Measurements from ENCODE around the gene MRPL55.
A peak's percentile ranks its signal among the peaks of the same experiment; 100 is the strongest.

The MRPL55 gene

DNA sequence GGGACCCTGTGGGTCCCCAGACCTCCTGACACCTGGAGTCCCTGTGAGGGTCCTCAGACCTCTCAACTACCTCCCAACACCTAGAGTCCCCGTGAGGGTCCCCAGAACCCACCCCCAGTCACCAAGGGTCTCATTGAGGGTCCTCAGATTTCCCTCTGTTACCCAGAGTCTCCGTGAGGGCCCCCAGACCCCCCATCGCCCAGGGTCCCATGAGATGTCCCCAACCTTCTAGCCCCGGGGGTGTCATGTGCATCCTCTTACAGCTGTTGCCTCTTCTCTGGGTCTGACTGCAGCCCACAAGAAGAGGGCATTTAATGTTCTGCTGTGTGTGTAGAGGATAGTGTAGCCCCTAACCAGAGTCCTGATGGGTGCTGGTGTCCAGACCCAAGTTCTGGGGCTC is 38.7 kb upstream of the MRPL55 start:
- no peak for DNase-seq

DNA sequence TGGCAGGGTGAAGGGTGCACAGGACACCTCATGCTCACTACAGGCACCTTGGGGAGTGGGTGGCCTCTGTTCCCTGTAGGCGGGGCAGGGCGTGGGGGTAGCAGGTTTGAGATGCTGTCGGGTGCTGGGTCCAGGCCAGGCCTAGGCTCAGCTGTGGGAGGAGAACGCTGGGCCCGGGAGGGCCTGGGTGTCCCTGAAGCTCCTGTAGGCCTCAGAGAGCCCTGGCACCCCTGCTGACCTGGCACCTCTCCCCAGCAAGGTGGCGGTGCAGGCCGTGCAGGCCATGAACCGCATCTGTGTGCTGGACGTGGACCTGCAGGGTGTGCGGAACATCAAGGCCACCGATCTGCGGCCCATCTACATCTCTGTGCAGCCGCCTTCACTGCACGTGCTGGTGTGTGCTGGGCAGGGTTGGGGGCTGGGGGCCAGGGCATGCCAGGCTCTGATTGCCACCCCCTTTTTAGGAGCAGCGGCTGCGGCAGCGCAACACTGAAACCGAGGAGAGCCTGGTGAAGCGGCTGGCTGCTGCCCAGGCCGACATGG is 38.1 kb upstream of the MRPL55 start:
- no peak for DNase-seq

DNA sequence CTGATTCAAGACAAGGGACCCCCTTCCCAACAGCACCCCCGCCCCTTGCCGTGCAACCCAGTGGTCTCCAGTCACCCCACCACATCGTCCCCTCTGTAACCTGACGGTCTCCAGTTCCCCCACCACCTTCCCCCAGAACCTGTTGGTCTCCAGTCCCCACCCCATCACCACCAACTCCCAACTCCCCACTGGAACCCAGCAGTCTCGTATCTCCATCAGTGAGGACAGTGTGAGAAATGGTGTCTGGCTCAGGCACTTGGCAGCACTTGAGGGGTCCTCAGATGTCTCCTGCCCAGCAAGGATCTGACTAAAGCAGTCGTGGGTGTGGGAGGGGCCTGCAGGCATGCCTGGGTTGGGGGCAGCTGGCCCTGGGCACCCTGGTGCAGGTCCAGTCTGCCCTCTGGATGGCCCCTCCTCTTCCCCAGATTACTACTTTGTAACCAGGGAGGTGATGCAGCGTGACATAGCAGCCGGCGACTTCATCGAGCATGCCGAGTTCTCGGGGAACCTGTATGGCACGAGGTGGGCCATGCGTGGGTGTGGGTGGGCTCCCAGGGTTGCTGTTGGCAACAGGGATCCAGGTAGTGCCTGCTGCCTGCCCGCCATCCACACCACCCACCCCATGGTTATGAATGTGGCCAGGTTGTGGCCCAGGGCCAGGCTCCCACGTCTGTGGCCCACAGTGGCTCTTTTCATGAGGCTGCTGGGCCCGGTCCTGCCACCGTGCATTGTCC is 37.5 kb upstream of the MRPL55 start:
- no peak for DNase-seq

DNA sequence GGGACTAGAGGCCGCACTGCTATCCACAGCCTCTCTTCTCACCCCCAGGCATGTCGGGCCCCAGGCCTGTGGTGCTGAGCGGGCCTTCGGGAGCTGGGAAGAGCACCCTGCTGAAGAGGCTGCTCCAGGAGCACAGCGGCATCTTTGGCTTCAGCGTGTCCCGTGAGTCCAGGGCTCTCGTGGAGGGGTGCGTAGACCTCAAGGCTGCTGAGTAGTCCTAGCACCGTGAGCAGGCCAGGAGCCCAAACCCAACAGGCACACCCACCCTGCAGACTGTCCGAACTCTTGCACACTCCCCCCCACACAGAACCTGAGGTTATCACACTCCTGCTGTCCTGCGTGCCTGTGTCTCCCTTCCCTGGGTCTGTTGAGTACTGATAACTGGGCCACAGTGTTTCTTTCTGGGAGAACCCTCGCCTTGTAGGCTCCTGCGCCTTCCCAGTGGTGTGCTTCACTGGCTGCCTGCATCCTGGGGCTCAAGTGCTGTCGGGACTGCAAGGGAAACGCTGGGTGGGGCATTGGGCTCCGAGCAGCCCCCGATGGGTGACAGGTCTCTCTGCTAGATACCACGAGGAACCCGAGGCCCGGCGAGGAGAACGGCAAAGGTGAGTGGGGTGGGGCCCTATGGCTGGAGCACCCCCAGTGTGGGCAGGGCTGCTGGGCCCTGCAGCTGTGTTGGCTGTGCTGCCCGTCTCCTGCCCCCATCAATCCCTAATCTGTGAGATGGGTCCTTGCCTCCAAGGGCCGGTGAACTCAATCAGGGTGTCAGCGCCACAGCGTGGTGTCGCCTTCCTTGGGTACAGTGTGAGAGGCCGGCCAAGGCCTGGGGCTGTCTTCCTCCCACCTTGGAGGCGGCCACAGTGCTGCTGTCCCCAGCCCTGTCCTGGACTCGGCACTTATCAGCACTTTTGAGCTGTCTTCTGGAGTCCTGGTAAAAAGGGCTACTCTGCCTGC is 36.6 kb upstream of the MRPL55 start:
- no peak for DNase-seq

DNA sequence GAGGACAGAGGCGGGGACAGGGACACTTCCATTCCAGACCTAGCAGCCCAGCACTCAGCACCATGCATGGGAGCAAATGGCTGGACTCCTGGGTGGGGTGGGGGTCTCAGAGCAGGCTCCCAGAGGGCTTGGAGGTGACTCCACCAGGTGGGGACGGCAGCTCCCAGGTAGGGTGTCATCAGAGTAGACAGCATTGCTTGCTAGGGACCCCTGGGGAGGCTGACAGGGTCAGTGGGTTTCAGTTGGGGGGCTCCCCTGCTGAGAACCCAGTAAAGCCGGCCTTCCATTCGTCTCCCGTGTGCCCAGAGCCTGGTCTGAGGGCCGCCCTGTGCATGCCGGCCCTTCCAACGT is 35.9 kb upstream of the MRPL55 start:
- DNase-seq: no peak

DNA sequence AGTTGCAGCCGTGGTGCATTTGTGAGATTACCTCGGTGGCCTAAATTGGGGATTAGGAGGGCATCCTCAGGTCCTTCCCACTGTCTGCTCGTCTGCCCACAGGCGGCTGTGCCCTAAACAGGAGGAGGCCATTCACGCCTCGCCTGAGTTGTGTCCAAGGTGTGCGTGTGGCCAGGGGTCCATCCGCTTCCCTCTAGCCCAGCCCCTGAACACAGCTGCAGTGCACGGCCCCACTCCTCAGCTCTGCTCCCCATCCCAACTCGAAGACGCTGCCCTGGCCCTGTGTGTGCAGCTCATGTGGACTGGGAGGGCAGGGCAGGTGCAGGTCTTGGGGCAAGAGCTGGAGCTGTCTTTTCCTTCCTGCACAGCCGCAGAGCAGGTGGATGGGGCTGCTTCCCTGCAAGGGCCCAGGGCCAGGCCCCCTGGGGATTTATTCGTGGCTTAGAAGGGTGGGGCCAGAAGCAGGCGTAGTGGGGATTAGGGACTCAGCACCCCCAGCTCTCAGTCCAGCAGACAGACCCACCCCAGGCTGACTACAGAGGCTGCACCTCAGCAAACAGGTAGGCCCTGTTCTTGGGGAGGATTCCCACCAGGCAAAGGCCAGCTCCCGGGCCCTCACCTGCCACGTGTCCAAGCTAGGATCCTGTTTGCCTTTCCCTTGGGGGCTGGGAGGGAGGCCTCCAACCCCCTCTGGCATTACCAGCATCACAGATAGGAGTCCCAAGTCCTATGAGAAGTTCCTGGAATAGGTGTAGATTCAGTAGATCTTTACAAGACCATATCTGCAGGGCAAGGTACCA is 35.3 kb upstream of the MRPL55 start:
- DNase-seq: no peak

DNA sequence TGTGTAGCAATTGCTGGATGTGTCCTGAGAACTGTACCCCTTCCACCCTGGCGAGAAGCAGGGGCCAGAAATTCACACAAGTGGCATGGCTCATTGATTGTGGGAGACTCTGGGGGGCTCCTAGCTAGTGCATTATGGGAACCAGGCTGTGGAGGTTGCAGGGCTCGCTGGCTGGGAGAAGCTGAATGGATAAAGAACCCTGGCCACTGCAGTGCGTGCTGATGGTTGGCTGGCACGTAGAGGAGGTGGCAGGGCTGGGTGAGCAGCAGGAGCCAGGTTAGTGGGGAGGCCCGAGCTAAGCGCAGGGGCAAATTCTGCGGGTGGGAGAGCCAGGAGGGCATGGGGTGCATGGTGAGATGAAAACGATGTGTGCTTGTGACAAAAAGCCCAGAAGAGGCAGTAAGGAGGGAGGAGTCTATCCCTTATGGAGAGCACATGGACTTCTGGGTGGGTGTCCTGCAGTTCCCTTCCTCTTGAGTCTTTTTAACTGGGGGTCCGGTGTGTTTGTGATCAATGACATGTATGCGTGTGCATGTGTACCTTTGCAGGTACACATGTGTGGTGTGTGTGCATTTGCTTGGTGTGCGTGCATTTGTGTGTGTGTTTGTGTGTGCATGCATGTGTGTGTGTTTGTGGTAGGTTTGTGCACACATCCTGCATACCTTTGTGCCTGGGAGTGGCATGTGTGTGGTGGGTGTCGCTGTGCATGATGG is 34.5 kb upstream of the MRPL55 start:
- no peak for DNase-seq

DNA sequence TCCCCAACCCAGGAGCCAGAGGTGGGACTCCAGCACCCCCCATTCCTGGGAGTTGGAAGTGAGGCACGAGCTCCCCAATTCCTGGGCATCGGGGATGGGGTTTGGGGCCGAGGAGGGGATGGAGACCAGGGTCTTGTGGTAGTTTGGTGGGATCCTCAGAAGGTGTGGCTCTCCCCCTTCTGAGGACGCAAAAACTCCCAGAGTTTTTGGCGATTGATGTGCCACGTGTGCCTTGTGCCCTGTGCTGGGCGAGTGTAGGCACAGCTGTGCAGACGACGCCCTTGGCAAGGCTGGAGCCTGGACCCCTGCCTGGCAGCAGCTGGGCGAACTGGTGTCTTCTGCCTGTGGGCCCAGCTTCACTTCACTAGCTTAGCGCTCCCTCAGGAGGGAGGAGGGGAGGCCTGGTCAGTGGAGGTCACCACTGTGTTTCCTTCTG is 33.6 kb upstream of the MRPL55 start:
- no peak for DNase-seq

DNA sequence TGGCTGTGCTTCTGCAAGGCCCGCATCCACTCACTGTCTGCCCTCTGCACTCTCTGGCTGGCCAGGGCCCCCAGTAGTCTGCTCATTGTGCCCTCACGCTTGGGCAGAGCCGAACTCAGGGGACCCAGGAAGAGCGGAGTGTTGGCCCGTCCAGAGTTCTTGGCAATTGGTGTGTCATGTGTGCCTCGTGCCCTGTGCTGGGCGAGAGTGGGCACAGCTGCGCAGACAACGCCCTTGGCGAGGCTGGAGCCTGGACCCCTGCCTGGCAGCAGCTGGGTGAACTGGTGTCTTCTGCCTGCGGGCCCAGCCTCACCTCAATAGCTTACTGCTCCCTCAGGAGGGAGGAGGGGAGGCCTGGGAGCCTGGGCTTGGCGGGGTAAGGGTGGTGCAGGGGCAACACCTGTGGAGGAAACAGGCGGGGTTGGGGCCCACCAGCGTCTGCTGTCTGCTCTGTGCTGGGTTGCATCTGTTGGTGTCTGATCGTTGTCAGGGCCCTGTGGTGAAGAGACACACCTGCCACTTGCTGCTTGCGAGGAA is 33.1 kb upstream of the MRPL55 start:
- DNase-seq: no peak

DNA sequence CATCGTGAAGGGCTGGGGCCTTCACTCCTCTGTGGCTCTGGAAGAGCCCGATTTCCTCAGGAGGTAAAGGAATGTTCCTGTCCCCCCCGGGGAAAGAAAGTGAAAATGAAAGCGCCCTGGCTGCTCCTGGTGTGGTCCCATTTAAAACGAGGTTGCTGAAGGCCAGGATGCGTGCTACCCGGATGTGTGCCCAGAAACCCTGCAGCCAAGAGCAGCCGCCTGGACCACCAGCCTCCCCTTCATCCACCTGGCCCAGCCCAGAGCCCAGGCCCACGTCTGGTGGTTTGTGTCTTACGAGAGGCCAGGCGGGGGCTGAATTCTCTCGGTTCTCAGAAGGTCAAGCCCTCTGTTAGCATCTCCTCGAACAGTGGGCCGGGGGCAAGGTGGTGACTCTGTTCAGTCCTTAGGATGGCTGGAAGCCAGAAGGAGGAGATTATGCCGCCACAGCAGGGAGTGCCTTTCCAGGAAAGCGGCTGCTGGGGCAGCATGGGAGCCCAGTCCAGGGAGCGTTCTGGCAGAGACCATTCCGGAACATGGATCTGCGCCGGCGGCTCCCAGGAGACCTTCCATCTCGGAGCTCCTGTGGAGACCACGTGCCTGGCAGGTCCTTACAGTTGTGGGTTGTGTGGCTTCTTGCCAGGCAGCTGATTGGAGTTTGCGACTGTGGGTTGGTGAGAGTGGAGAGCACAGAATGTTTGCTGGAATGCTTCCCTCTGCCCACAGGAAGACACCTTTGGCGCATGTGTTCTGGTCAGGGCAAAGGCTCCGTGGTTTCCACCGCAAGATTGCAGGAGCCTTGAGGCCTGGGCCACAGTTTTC is 32.3 kb upstream of the MRPL55 start:
- DNase-seq: no peak

DNA sequence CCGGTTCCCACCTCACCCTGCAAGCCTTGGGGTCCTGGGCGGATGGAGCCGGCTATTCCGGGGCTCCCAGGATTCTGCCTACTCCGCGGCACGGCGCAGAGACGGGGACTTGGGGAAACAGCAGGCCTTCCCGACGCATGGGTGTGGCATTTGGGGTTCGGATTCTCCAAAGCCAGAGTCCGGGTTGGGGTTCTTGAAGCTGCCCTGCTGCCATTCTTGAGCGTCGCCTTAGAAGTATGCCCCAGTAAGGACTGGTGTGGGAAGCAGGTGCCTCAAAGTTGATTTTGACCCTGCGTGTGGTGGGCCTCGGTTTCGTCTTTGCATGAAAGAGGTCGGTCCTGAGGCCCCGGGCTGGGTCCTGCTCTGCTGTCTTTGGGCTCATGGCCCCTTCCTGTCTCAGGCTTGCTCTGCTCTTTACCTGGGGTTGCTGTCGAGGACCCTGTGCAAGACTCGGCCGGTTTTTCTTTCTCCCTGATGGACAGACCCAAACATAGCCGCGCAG is 31.7 kb upstream of the MRPL55 start:
- no peak for DNase-seq

DNA sequence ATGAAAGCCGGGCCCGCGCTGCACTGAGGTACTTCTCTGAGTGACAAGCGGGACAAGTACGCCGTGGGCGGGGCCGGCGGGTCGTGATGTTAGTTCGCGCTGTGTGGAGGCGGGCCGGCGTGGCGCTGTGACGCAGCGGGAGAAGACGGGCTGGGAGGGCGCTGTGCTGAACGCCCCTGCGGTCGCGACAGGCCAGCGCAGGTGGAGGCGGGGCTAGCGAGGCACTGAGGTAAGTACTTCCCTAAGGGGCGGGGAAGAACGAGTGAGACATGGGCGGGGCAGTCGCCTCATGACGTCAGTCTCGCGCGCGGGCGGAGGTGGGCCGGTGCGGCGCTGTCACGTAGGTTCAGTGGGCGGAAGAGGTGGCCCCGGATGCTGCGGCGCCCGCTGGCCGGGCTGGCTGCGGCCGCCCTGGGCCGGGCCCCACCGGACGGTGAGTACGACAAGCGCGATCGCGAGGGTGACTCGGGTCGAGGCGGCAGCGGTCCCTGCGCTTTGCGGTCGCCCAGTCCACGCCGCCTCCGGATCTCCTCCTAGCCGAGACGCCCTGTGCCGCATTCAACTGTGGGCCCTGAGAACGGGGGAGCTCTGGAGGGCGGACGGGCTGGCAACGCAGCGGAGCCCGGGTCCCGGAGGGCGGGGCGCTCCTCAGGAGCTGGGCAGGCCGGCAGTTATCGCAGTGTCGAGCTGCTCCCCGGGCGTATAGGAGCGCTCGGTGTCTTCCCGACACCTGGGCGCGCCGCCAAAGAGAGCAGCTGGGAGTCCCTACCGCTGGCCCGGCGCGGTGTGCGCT is 31.0 kb upstream of the MRPL55 start, which contains the start of gene GUK1:
Gene GUK1 (plus strand): TSS at position 349 of the 793 bp plus-strand sequence. CDS start 24 bp downstream, at position 373.
- DNase-seq: peak; percentile 100

DNA sequence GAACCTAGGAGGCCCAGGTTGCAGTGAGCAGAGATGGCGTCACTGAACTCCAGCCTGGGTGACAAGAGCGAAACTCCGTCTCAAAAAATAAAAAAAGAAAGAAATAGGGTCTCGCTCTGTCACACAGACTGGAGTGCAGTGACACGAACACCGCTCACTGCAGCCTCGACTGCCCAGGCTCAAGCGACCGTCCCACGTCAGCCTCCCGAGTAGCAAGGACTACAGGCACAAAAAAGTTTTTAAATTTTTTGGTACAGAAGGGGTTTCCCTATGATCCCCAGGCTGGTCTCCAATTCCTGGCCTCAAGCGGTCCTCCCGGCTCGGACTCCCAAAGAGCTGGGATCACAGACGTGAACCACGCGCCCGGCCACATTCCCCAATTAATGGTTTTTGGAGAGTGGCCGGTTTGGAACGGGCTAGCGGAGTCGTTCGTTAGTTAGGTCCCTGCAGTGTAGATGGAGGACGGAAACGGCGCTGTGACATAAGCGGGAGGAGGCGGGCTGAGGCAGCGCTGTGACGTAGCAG is 30.4 kb upstream of the MRPL55 start:
- DNase-seq: no peak

DNA sequence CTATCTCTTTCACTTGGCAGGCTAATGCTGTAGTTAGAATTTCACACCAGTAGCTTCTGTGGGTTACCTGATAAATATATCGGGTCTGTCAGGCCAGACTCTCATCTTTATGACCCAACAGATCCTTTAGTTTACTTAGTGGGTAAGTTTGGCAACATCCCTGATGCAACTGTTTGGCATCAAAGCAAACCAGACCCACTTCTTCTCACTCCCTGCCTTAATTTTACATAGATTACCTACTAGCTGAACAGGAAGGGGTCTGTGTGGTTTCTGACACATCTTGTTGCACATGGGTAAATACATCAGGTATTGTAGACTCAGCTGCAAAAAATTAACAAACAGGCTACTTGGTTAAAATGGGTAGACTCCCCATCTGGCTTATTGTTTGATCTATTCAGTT is 27.8 kb upstream of the MRPL55 start:
- DNase-seq: no peak

DNA sequence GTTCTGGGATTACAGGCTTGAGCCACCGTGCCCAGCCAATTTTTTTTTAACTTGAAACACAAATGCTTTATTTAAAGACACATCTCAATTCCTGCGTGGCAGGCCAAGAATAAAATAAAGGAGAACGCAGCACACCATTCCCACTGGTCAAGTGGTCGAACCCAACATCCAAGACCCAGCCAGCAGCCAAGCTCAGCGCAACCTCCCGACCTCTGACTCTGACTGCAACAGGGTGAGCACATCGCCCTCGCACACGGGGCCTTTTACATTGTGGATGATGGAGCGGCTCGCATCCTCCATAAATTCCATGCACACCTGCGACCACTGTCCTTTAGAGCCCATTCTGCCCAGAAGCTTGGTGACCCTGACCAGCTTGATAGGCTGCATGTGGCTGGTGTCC is 25.5 kb upstream of the MRPL55 start:
- no peak for DNase-seq

DNA sequence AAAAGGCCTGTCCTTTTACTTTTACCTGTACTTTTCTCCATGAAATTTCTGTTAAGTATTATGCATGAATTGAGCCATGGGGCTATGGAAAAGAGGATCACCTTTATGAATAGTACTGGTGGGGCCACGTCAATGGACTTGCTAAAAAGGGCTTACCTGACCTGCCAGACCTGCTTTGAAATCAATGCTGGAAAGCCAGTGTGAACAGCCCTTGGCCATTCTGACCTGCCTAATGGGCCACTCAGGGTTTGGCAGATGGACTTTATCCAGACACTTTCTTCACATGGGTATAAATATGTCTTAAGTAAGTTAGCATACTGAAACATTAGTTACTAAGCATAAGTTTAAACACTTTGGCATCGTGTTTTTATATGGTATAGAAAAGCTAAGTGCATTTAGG is 22.7 kb upstream of the MRPL55 start:
- DNase-seq: no peak

DNA sequence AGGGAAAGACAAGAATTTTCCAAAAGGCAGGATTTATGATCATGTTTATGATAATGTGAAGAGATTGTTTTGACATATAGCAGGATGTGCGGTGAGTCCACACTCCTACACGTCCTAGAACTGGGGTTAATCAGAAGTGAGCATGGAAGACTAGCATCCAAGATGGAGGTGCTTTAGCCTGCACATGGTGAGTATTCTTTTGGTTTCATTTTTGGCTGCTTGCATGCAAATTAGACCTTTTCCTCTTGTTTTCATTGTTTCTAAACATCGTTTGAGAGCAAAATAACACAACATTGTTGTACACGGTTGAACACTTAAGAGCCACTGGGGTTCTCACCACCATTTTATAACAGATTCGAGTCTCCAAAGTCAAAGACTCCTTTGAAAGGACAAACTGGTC is 16.1 kb upstream of the MRPL55 start:
- no peak for DNase-seq

DNA sequence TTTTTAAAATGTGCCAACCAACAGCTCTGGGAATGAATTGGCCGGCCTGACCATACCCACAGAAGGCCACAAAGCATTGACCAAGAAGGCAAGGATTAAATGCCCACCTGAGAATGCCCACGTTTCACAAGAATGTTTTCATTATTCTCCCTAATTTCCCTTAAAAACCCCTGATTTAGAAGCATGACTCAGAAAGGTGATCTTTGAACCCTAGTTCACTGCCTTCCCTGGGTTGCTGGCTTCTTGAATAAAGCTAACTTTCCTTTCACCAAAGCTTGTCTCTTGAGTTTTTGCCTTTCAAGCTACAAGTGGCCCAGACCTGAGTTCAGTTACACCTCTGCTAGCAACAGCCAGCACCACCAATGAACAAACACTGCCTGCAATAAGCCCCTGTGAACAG is 14.4 kb upstream of the MRPL55 start:
- no peak for DNase-seq

DNA sequence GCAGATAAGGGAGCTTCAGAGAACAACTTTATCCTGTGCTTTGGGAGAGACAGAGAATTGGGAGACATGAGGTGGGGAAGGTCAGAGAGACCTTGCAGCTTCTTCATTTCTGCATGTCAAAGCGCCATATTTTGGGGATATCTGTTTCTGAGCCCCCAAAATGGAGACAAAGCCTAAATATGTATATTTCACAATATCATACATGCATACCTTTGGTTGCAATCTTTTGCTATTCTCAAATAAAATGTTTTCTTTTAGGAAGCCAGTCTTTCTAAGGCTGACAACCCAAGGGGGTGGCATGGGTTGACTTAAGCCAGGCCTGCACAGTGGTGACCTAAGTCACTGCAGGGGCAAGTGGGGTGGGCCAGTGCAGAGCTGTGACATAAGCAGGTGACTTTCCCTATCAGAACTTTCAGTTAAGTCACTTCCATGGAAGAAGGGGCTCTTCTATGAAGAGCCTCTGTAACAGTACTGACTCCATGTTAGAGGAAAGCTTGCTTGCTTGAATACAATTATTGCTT is 13.9 kb upstream of the MRPL55 start:
- no peak for DNase-seq
